ENCODE measurements around the gene FGF11. TPM values are rescaled to one million over a fixed set of nuclear protein-coding genes. Genes with fewer than 3 reads are reported as not detected.
A peak's percentile ranks its signal among the peaks of the same experiment; 100 is the strongest.
"Not testable (repeated sequence)": the region's sequence is repeated elsewhere in the genome, so short reads cannot be mapped to it uniquely, and the experiment has no call there.

The FGF11 gene
- total and polyA plus RNA-seq, 2 experiments from 2014 or later = 50.4 to 51.9 TPM

DNA sequence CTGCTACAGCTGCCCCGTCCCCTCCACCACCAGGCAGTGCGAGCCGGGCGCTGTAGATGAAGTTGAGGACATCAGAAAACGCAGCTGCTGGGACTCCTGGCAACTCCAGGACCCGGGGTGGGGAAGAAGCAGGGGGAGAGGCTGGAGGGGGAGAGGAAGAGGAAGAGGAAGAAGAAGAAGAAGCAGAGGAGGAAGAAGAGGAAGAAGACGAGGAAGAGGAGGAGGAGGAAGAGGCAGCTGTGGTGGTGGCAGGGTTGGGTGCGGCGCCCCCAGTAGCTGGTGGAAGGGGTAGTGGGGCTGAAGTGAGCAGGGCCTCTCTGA, 27.0 kb downstream of the FGF11 start:
- Histone ChIP-seq H3K36me3 (peaks cover 3% of the 10 kb centered on the region), H3K4me1 (ENCODE audit: low read depth) (peaks cover 5% of the 10 kb centered on the region), H3K27me3 (no peaks in the 10 kb centered on the region), H3K27ac (peak overlapping the region; percentile 43), H3K4me3 (no peak overlapping the region), H3K9me3 (ENCODE audit: low read depth) (no peaks in the 10 kb centered on the region)
- no peak for DNase-seq (ENCODE audit: low read depth in 1 of 2, low spot score in 1 of 2)
- TF ChIP-seq, protein P1, sequence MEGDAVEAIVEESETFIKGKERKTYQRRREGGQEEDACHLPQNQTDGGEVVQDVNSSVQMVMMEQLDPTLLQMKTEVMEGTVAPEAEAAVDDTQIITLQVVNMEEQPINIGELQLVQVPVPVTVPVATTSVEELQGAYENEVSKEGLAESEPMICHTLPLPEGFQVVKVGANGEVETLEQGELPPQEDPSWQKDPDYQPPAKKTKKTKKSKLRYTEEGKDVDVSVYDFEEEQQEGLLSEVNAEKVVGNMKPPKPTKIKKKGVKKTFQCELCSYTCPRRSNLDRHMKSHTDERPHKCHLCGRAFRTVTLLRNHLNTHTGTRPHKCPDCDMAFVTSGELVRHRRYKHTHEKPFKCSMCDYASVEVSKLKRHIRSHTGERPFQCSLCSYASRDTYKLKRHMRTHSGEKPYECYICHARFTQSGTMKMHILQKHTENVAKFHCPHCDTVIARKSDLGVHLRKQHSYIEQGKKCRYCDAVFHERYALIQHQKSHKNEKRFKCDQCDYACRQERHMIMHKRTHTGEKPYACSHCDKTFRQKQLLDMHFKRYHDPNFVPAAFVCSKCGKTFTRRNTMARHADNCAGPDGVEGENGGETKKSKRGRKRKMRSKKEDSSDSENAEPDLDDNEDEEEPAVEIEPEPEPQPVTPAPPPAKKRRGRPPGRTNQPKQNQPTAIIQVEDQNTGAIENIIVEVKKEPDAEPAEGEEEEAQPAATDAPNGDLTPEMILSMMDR (IDR thresholded peaks at IDR 0.05; ENCODE audit: low read depth, low read length) = no peak

DNA sequence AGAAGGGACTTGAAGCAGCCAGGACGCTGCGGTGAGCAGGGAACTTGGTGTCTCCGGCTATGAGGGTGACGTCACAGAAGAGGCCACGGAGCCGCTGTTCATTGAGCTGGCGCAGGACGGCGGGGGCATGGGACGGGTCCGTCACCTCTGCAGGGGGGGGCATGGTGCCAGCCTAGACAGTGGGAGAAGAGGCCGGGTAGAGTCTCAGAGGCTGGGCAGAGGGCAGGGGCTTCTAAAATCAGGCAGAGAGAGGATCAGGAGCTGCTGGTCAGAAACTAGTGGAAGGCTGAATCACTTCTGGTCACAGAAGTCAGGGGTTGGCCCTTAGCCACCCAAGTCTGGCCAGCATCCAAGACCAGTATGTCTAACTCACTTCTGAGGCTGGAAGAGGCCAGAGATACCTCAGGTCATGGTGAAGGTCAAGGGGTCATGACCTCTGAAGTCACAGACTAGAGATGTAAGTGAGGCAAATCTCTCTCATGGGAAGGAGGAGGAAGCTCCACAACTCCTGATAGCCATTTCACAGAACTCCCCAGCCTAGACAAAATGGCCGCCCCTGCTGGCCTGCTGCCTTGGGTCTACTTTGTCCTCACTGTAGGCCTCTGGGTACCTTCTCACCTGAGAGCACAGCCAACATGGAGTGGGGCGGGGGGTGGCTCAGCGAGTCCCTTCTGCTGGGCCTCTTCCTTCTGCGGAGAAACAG, 27.5 kb downstream of the FGF11 start:
- Histone ChIP-seq H3K36me3 (peaks cover 3% of the 10 kb centered on the region), H3K4me3 (no peak overlapping the region), H3K27me3 (no peaks in the 10 kb centered on the region), H3K9me3 (ENCODE audit: low read depth) (no peaks in the 10 kb centered on the region), H3K4me1 (ENCODE audit: low read depth) (peaks cover 5% of the 10 kb centered on the region), H3K27ac (peak overlapping the region; percentile 43)
- peak in 1 of 2 donors; percentile 73 for DNase-seq (ENCODE audit: low read depth in 1 of 2, low spot score in 1 of 2)
- TF ChIP-seq, protein P1 (IDR thresholded peaks at IDR 0.05; ENCODE audit: low read depth, low read length) = no peak

DNA sequence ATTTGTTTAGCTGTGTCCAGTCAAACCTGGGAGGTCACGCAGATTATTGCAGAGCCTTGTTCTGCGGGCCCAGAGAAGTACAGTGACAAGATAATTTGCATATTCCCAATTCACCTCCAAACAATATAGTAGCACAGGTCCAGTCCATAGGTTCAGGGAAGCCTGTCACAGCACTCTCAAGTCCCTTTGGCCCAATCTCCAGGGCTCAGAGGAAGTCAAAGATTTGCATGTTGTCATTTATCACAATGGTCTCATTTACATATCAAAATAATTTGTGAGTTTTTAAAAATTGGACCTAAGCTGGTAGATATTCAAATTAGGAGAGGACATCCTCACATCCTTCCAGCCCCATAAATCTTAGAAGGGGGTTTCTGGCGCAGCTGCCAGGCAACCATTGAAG, 28.2 kb downstream of the FGF11 start:
- no peaks in the 10 kb centered on the region for H3K27me3 ChIP-seq
- peaks cover 5% of the 10 kb centered on the region for H3K4me1 ChIP-seq (ENCODE audit: low read depth)
- H3K9me3 ChIP-seq (ENCODE audit: low read depth) = no peaks in the 10 kb centered on the region
- TF ChIP-seq, protein P1 (IDR thresholded peaks at IDR 0.05; ENCODE audit: low read depth, low read length) = no peak
- DNase-seq (ENCODE audit: low read depth in 1 of 2, low spot score in 1 of 2) = no peak
- H3K36me3 ChIP-seq = peaks cover 3% of the 10 kb centered on the region
- H3K27ac ChIP-seq = peak overlapping the region; percentile 43
- H3K4me3 ChIP-seq = no peak overlapping the region

DNA sequence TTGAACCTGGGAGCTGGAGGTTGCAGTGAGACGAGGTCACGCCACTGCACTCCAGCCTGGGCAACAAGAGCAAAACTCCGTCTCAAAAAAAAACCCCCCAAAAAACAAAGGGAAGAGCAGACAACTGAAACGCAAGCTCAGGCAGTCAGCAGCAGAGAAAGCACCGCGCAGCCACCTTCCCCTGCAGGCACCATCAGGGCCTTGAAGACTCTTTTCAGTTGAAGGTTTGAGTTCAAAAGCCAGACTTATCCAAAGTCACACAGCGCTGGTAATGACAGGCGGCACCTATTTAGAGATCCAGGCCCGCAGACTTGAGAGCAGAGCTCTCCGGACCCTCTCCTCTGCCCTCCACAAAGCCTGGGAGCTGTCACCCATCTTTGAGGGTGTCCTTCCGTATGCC, 29.0 kb downstream of the FGF11 start:
- Histone ChIP-seq H3K27ac (peak overlapping the region; percentile 34), H3K36me3 (peaks cover 3% of the 10 kb centered on the region), H3K4me3 (no peak overlapping the region), H3K9me3 (ENCODE audit: low read depth) (no peaks in the 10 kb centered on the region), H3K4me1 (ENCODE audit: low read depth) (peaks cover 5% of the 10 kb centered on the region), H3K27me3 (no peaks in the 10 kb centered on the region)
- TF ChIP-seq, protein P1 (IDR thresholded peaks at IDR 0.05; ENCODE audit: low read depth, low read length) = no peak
- DNase-seq (ENCODE audit: low read depth in 1 of 2, low spot score in 1 of 2) = no peak

DNA sequence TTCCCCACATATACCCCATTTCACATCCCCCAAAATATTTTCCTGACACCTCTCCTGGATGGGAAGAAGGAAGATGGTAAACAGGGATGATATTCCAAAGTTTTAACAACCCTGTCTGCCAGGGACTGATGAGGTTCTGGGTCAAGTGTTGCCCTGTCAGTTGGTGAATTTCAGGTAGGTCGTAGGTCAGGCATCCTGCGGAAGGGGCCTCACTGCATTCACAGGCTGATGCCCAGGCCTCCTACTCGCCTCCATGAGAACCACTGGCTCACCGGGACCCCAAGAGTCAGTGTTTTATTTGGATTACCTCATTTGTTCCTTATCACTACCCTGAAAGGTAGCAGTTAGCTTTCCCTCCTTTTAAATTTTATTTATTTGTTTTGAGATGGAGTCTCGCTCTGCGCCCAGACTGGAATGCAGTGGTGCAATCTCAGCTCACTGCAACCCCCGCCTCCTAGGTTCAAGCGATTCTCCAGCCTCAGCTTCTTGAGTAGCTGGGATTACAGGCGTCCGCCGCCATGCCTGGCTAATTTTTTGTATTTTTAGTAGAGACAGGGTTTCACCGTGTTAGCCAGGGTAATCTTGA, 29.6 kb downstream of the FGF11 start:
- TF ChIP-seq, protein P1 (IDR thresholded peaks at IDR 0.05; ENCODE audit: low read depth, low read length) = no peak
- H3K9me3 ChIP-seq (ENCODE audit: low read depth) = no peaks in the 10 kb centered on the region
- H3K27ac ChIP-seq = peak overlapping the region; percentile 34
- no peak for DNase-seq (ENCODE audit: low read depth in 1 of 2, low spot score in 1 of 2)
- no peaks in the 10 kb centered on the region for H3K27me3 ChIP-seq
- peaks cover 3% of the 10 kb centered on the region for H3K36me3 ChIP-seq
- H3K4me1 ChIP-seq (ENCODE audit: low read depth) = peaks cover 5% of the 10 kb centered on the region
- H3K4me3 ChIP-seq = no peak overlapping the region

DNA sequence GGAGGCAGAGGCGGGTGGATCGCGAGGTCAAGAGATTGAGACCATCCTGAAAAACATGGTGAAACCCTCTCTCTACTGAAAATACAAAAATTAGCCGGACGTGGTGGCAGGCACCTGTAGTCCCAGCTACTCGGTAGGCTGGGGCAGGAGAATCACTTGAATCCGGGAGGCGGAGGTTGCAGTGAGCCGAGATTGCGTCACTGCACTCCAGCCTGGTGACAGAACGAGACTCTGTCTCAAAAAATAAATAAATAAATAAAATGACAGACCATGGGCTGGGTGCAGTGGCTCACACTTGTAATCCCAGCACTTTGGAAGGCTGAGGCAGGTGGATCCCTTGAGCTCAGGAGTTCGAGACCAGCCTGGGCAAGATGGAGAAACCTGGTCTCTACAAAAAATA, 30.5 kb downstream of the FGF11 start:
- not testable (repeated sequence) for H3K4me3 ChIP-seq; H3K4me1 ChIP-seq (ENCODE audit: low read depth); H3K27me3 ChIP-seq; DNase-seq (ENCODE audit: low read depth in 1 of 2, low spot score in 1 of 2); H3K27ac ChIP-seq; H3K36me3 ChIP-seq; H3K9me3 ChIP-seq (ENCODE audit: low read depth)

DNA sequence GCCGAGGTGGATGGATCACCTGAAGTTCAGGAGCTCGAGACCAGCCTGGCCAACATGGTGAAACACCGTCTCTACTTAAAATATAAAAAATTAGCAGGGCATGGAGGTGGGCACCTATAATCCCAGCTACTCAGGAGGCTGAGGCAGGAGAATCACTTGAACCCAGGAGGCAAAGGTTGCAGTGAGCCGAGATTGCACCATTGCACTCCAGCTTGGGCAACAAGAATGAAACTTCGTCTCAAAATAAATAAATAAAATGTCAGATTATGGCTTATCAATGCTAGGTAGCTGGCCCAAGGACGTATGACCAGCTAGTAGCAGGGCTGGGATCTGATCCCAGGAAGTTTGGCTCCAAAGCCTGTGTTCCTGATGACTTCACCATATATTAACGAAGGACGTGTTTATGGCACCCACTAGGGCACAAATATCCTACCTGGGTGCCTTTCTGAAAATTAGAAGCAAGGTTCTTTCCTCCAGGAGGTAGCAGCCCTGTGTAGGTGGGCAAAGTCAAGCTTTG, 31.2 kb downstream of the FGF11 start:
- H3K9me3 ChIP-seq (ENCODE audit: low read depth); DNase-seq (ENCODE audit: low read depth in 1 of 2, low spot score in 1 of 2); H3K27ac ChIP-seq; H3K4me1 ChIP-seq (ENCODE audit: low read depth); H3K27me3 ChIP-seq; H3K4me3 ChIP-seq; H3K36me3 ChIP-seq: not testable (repeated sequence)
